ENCODE results near the gene C19orf12. TPM values are rescaled to one million over a fixed set of nuclear protein-coding genes. Genes with fewer than 3 reads are reported as not detected.
"Not testable (repeated sequence)": the region's sequence is repeated elsewhere in the genome, so short reads cannot be mapped to it uniquely, and the experiment has no call there.

Gene C19orf12
- total and polyA plus RNA-seq, 2 donors (not counting 1 experiment from before 2014, with no cell fraction given) = 25.4 to 26.8 TPM

GRCh38 chr19:29671393-29672160, 43.5 kb downstream of the C19orf12 start:
- no peaks in the 10 kb centered on the region for H3K9me3 ChIP-seq (ENCODE audit: control insufficient read depth, insufficient read depth, low read depth, low read length)
- H3K4me3 ChIP-seq (replicated peaks in 1 of 4; ENCODE audit: control extremely low read depth in 1 of 4, insufficient read depth in 1 of 4, low read depth in 3 of 4, low read length in 4 of 4) = no peak overlapping the region
- peaks cover 23% of the 10 kb centered on the region for H3K36me3 ChIP-seq (ENCODE audit: control insufficient read depth, insufficient read depth, low read length)
- no peak overlapping the region for H2AFZ ChIP-seq (ENCODE audit: low read length)
- peaks cover 2% of the 10 kb centered on the region for H4K20me1 ChIP-seq (ENCODE audit: control insufficient read depth, extremely low read depth, insufficient read depth, low read length)
- H3K27me3 ChIP-seq (ENCODE audit: control insufficient read depth, insufficient read depth, low read length) = no peaks in the 10 kb centered on the region
- H3K4me2 ChIP-seq (ENCODE audit: extremely low read depth, insufficient read depth, low read length) = no peak overlapping the region
- H3K4me1 ChIP-seq (ENCODE audit: control insufficient read depth, extremely low read depth, insufficient read depth, low read length) = peaks cover 12% of the 10 kb centered on the region
- H3K27ac ChIP-seq (ENCODE audit: insufficient read depth, low read length) = no peak overlapping the region
- H3K9ac ChIP-seq (ENCODE audit: insufficient read depth, low read length) = no peak overlapping the region
- peak in 1 of 2 donors; percentile 64 for DNase-seq (ENCODE audit: low read depth in 2 of 2)
- H3K79me2 ChIP-seq (ENCODE audit: control insufficient read depth, insufficient read depth, low read length) = peaks cover 55% of the 10 kb centered on the region
- no peak for TF ChIP-seq EZH2 (IDR thresholded peaks at IDR 0.05; ENCODE audit: low read length, missing control alignments)
- TF ChIP-seq, protein P1, sequence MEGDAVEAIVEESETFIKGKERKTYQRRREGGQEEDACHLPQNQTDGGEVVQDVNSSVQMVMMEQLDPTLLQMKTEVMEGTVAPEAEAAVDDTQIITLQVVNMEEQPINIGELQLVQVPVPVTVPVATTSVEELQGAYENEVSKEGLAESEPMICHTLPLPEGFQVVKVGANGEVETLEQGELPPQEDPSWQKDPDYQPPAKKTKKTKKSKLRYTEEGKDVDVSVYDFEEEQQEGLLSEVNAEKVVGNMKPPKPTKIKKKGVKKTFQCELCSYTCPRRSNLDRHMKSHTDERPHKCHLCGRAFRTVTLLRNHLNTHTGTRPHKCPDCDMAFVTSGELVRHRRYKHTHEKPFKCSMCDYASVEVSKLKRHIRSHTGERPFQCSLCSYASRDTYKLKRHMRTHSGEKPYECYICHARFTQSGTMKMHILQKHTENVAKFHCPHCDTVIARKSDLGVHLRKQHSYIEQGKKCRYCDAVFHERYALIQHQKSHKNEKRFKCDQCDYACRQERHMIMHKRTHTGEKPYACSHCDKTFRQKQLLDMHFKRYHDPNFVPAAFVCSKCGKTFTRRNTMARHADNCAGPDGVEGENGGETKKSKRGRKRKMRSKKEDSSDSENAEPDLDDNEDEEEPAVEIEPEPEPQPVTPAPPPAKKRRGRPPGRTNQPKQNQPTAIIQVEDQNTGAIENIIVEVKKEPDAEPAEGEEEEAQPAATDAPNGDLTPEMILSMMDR (conservative IDR thresholded peaks at IDR 0.05 in 1 of 2, IDR thresholded peaks at IDR 0.05 in 1 of 2; ENCODE audit: low read depth in 1 of 2, low read length in 2 of 2) = no peak

DNA sequence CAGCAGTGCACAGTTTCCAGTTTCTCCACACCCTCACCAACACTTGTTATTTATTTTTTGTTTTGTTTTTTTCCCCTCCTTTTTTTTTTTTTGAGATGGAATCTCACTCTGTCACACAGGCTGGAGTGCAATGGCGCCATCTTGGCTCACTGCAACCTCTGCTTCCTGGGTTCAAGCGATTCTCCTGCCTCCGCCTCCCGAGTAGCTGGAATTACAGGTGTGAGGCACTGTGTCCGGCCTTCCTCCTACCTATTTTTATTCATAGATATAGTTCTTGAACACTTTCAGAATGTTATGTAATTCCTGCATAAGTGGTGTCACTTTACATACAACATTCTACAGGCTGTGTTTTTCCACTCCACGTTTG, 44.1 kb downstream of the C19orf12 start:
- H2AFZ ChIP-seq (ENCODE audit: low read length); H3K9me3 ChIP-seq (ENCODE audit: control insufficient read depth, insufficient read depth, low read depth, low read length); H3K27me3 ChIP-seq (ENCODE audit: control insufficient read depth, insufficient read depth, low read length); H4K20me1 ChIP-seq (ENCODE audit: control insufficient read depth, extremely low read depth, insufficient read depth, low read length); H3K27ac ChIP-seq (ENCODE audit: insufficient read depth, low read length); H3K9ac ChIP-seq (ENCODE audit: insufficient read depth, low read length); DNase-seq (ENCODE audit: low read depth in 2 of 2); H3K4me3 ChIP-seq (replicated peaks in 1 of 4; ENCODE audit: control extremely low read depth in 1 of 4, insufficient read depth in 1 of 4, low read depth in 3 of 4, low read length in 4 of 4); H3K4me2 ChIP-seq (ENCODE audit: extremely low read depth, insufficient read depth, low read length): not testable (repeated sequence)
- Histone ChIP-seq H3K79me2 (ENCODE audit: control insufficient read depth, insufficient read depth, low read length) (peaks cover 57% of the 10 kb centered on the region), H3K36me3 (ENCODE audit: control insufficient read depth, insufficient read depth, low read length) (peaks cover 23% of the 10 kb centered on the region), H3K4me1 (ENCODE audit: control insufficient read depth, extremely low read depth, insufficient read depth, low read length) (peaks cover 14% of the 10 kb centered on the region)

GRCh38 chr19:29670255-29670654, 44.8 kb downstream of the C19orf12 start:
- no peak overlapping the region for H3K4me3 ChIP-seq (replicated peaks in 1 of 4; ENCODE audit: control extremely low read depth in 1 of 4, insufficient read depth in 1 of 4, low read depth in 3 of 4, low read length in 4 of 4)
- H3K9me3 ChIP-seq (ENCODE audit: control insufficient read depth, insufficient read depth, low read depth, low read length) = no peaks in the 10 kb centered on the region
- no peak overlapping the region for H3K4me2 ChIP-seq (ENCODE audit: extremely low read depth, insufficient read depth, low read length)
- no peaks in the 10 kb centered on the region for H3K27me3 ChIP-seq (ENCODE audit: control insufficient read depth, insufficient read depth, low read length)
- H2AFZ ChIP-seq (ENCODE audit: low read length) = no peak overlapping the region
- peaks cover 19% of the 10 kb centered on the region for H3K36me3 ChIP-seq (ENCODE audit: control insufficient read depth, insufficient read depth, low read length)
- no peak for DNase-seq (ENCODE audit: low read depth in 2 of 2)
- peaks cover 18% of the 10 kb centered on the region for H3K4me1 ChIP-seq (ENCODE audit: control insufficient read depth, extremely low read depth, insufficient read depth, low read length)
- no peak overlapping the region for H3K9ac ChIP-seq (ENCODE audit: insufficient read depth, low read length)
- TF ChIP-seq EZH2 (IDR thresholded peaks at IDR 0.05; ENCODE audit: low read length, missing control alignments) = no peak
- TF ChIP-seq, protein P1 (conservative IDR thresholded peaks at IDR 0.05 in 1 of 2, IDR thresholded peaks at IDR 0.05 in 1 of 2; ENCODE audit: low read depth in 1 of 2, low read length in 2 of 2) = no peak
- H3K79me2 ChIP-seq (ENCODE audit: control insufficient read depth, insufficient read depth, low read length) = peaks cover 61% of the 10 kb centered on the region
- peaks cover 2% of the 10 kb centered on the region for H4K20me1 ChIP-seq (ENCODE audit: control insufficient read depth, extremely low read depth, insufficient read depth, low read length)
- H3K27ac ChIP-seq (ENCODE audit: insufficient read depth, low read length) = no peak overlapping the region
